ENCODE data around the gene PTH1R.

DNA sequence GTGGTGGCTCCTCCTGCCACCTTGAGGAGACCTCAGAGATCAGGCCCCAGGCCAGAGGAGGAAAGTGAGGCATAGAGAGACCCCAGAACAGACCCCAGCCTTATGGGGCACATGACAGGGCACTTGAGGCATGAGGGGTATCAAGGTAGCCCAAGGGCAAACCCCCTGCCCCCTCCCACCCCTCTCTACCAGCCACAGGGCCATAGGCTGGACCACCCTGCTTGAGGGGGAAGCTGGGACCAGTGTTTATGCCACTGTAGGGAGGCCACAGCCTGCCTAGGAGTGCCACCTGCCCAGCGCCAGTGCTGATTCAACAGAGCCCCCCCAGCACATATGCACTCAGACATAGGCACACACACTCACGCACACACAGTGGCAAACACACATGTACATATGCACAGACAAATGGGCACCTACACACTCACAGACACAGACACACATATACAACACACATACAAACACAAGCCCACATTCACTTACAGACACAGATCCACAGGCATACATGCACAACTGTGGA is 24.6 kb upstream of the PTH1R start:
- TF ChIP-seq POLR2AphosphoS5 (IDR thresholded peaks at IDR 0.05), result no peak
- TF ChIP-seq, protein P1, sequence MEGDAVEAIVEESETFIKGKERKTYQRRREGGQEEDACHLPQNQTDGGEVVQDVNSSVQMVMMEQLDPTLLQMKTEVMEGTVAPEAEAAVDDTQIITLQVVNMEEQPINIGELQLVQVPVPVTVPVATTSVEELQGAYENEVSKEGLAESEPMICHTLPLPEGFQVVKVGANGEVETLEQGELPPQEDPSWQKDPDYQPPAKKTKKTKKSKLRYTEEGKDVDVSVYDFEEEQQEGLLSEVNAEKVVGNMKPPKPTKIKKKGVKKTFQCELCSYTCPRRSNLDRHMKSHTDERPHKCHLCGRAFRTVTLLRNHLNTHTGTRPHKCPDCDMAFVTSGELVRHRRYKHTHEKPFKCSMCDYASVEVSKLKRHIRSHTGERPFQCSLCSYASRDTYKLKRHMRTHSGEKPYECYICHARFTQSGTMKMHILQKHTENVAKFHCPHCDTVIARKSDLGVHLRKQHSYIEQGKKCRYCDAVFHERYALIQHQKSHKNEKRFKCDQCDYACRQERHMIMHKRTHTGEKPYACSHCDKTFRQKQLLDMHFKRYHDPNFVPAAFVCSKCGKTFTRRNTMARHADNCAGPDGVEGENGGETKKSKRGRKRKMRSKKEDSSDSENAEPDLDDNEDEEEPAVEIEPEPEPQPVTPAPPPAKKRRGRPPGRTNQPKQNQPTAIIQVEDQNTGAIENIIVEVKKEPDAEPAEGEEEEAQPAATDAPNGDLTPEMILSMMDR (IDR thresholded peaks at IDR 0.05), result no peak
- TF ChIP-seq EP300 (IDR thresholded peaks at IDR 0.05), result no peak

Data from esophagus muscularis mucosa (tissue), 4 donors.